ENCODE measurements around the gene C8A.

C8A gene

GRCh38 chr1:56898879-56899278 is 44.3 kb downstream of the C8A start:
- FAIRE-seq (no peak), DNase-seq (ENCODE audit: insufficient read length, low spot score) (no peak)
- no peak for TF ChIP-seq TAF1 (IDR thresholded peaks at IDR 0.05; ENCODE audit: low read depth, low read length)
- no peak for TF ChIP-seq POLR2AphosphoS5 (IDR thresholded peaks at IDR 0.05; ENCODE audit: low read depth, low read length)
- no peak for TF ChIP-seq SPI1 (IDR thresholded peaks at IDR 0.05; ENCODE audit: low read depth, low read length)
- no peak for TF ChIP-seq POLR2A (IDR thresholded peaks at IDR 0.05; ENCODE audit: low read depth, low read length)
- TF ChIP-seq PAX5 (IDR thresholded peaks at IDR 0.05; ENCODE audit: insufficient read depth, low read length, severe bottlenecking): no peak
- TF ChIP-seq POU2F2 (IDR thresholded peaks at IDR 0.05; ENCODE audit: low read depth, low read length): no peak

- no peak for FAIRE-seq
- DNase-seq (ENCODE audit: insufficient read length, low spot score): no peak
- TF ChIP-seq PAX5 (IDR thresholded peaks at IDR 0.05; ENCODE audit: insufficient read depth, low read length, severe bottlenecking) (no peak), POU2F2 (IDR thresholded peaks at IDR 0.05; ENCODE audit: low read depth, low read length) (no peak), TAF1 (IDR thresholded peaks at IDR 0.05; ENCODE audit: low read depth, low read length) (no peak), POLR2A (IDR thresholded peaks at IDR 0.05; ENCODE audit: low read depth, low read length) (no peak), SPI1 (IDR thresholded peaks at IDR 0.05; ENCODE audit: low read depth, low read length) (no peak), POLR2AphosphoS5 (IDR thresholded peaks at IDR 0.05; ENCODE audit: low read depth, low read length) (no peak)
Observed at GRCh38 chr1:56901716-56902115, 47.1 kb downstream of the C8A start.

- TF ChIP-seq POLR2A (IDR thresholded peaks at IDR 0.05; ENCODE audit: low read depth, low read length) (no peak), PAX5 (IDR thresholded peaks at IDR 0.05; ENCODE audit: insufficient read depth, low read length, severe bottlenecking) (no peak), POLR2AphosphoS5 (IDR thresholded peaks at IDR 0.05; ENCODE audit: low read depth, low read length) (no peak), SPI1 (IDR thresholded peaks at IDR 0.05; ENCODE audit: low read depth, low read length) (no peak), POU2F2 (IDR thresholded peaks at IDR 0.05; ENCODE audit: low read depth, low read length) (no peak), TAF1 (IDR thresholded peaks at IDR 0.05; ENCODE audit: low read depth, low read length) (no peak)
- FAIRE-seq (no peak), DNase-seq (ENCODE audit: insufficient read length, low spot score) (no peak)
Observed at GRCh38 chr1:56903778-56904177, 49.2 kb downstream of the C8A start.

- FAIRE-seq (no peak), DNase-seq (ENCODE audit: insufficient read length, low spot score) (no peak)
- TF ChIP-seq POLR2A (IDR thresholded peaks at IDR 0.05; ENCODE audit: low read depth, low read length) (no peak), SPI1 (IDR thresholded peaks at IDR 0.05; ENCODE audit: low read depth, low read length) (no peak), TAF1 (IDR thresholded peaks at IDR 0.05; ENCODE audit: low read depth, low read length) (no peak), PAX5 (IDR thresholded peaks at IDR 0.05; ENCODE audit: insufficient read depth, low read length, severe bottlenecking) (no peak), POU2F2 (IDR thresholded peaks at IDR 0.05; ENCODE audit: low read depth, low read length) (no peak), POLR2AphosphoS5 (IDR thresholded peaks at IDR 0.05; ENCODE audit: low read depth, low read length) (no peak)
Observed at GRCh38 chr1:56904663-56905397, 50.2 kb downstream of the C8A start.

GRCh38 chr1:56905667-56906066 is 51.1 kb downstream of the C8A start:
- no peak for DNase-seq (ENCODE audit: insufficient read length, low spot score)
- TF ChIP-seq POLR2AphosphoS5 (IDR thresholded peaks at IDR 0.05; ENCODE audit: low read depth, low read length) (no peak), SPI1 (IDR thresholded peaks at IDR 0.05; ENCODE audit: low read depth, low read length) (no peak), POLR2A (IDR thresholded peaks at IDR 0.05; ENCODE audit: low read depth, low read length) (no peak), POU2F2 (IDR thresholded peaks at IDR 0.05; ENCODE audit: low read depth, low read length) (no peak), PAX5 (IDR thresholded peaks at IDR 0.05; ENCODE audit: insufficient read depth, low read length, severe bottlenecking) (no peak), TAF1 (IDR thresholded peaks at IDR 0.05; ENCODE audit: low read depth, low read length) (no peak)
- no peak for FAIRE-seq

GRCh38 chr1:56908619-56909221 is 54.1 kb downstream of the C8A start:
- DNase-seq (ENCODE audit: insufficient read length, low spot score) (no peak), FAIRE-seq (no peak)
- no peak for TF ChIP-seq SPI1 (IDR thresholded peaks at IDR 0.05; ENCODE audit: low read depth, low read length)
- no peak for TF ChIP-seq POLR2A (IDR thresholded peaks at IDR 0.05; ENCODE audit: low read depth, low read length)
- no peak for TF ChIP-seq PAX5 (IDR thresholded peaks at IDR 0.05; ENCODE audit: insufficient read depth, low read length, severe bottlenecking)
- TF ChIP-seq POU2F2 (IDR thresholded peaks at IDR 0.05; ENCODE audit: low read depth, low read length): no peak
- TF ChIP-seq POLR2AphosphoS5 (IDR thresholded peaks at IDR 0.05; ENCODE audit: low read depth, low read length): no peak
- TF ChIP-seq TAF1 (IDR thresholded peaks at IDR 0.05; ENCODE audit: low read depth, low read length): no peak

GRCh38 chr1:56910441-56910985 is 55.9 kb downstream of the C8A start:
- TF ChIP-seq POLR2AphosphoS5 (IDR thresholded peaks at IDR 0.05; ENCODE audit: low read depth, low read length) (no peak), POU2F2 (IDR thresholded peaks at IDR 0.05; ENCODE audit: low read depth, low read length) (no peak), PAX5 (IDR thresholded peaks at IDR 0.05; ENCODE audit: insufficient read depth, low read length, severe bottlenecking) (no peak), POLR2A (IDR thresholded peaks at IDR 0.05; ENCODE audit: low read depth, low read length) (no peak), TAF1 (IDR thresholded peaks at IDR 0.05; ENCODE audit: low read depth, low read length) (no peak), SPI1 (IDR thresholded peaks at IDR 0.05; ENCODE audit: low read depth, low read length) (no peak)
- DNase-seq (ENCODE audit: insufficient read length, low spot score): no peak
- FAIRE-seq: no peak

- FAIRE-seq (no peak), DNase-seq (ENCODE audit: insufficient read length, low spot score) (no peak)
- no peak for TF ChIP-seq POU2F2 (IDR thresholded peaks at IDR 0.05; ENCODE audit: low read depth, low read length)
- TF ChIP-seq TAF1 (IDR thresholded peaks at IDR 0.05; ENCODE audit: low read depth, low read length): no peak
Observed at GRCh38 chr1:56911098-56911938, 56.7 kb downstream of the C8A start.

GRCh38 chr1:56912325-56912724 is 57.7 kb downstream of the C8A start:
- FAIRE-seq: no peak
- TF ChIP-seq PAX5 (IDR thresholded peaks at IDR 0.05; ENCODE audit: insufficient read depth, low read length, severe bottlenecking) (no peak), POLR2AphosphoS5 (IDR thresholded peaks at IDR 0.05; ENCODE audit: low read depth, low read length) (no peak), TAF1 (IDR thresholded peaks at IDR 0.05; ENCODE audit: low read depth, low read length) (no peak)
- no peak for DNase-seq (ENCODE audit: insufficient read length, low spot score)

Measured in GM12891 (cell line).